Panc1 (cell line): ENCODE results near the gene WRAP53. TPM values are rescaled to one million over a fixed set of nuclear protein-coding genes. Genes with fewer than 3 reads are reported as not detected.

Experiments used
- ATAC-seq: fragments of 200-7000 bp; cut with Tn5 transposase; 2 replicates; pipeline ENCODE4 v1.9.1; 2020; ENCODE audit warnings: mild to moderate bottlenecking, moderate library complexity
- BruUV-seq: library from RNA; stranded (reverse); fragments of 400-500 nt; replicated peaks from 2 replicates; lab custom pipeline; 2021; lab: Mats Ljungman, UMichigan
- CTCF ChIA-PET: fragments of 300-600 bp; sonication (Branson Sonifier 250); formaldehyde crosslinking; loops from one replicate; lab custom pipeline; 2022; ENCODE audit warnings: antibody characterized with exemption; lab: Charles Lee
- POLR2A ChIA-PET: fragments of 300-600 bp; sonication (Branson Sonifier 250); formaldehyde crosslinking; loops from one replicate; lab custom pipeline; 2022; ENCODE audit warnings: antibody characterized with exemption; lab: Charles Lee
- DNase-seq: peaks from one replicate; pipeline ENCODE4 v3.0.0-alpha.2; 2010; ENCODE audit warnings: low read depth, low spot score
- H3K27ac ChIP-seq: 2 replicates; pipeline ENCODE4 v1.5.1; 2011; ENCODE audit warnings: mild to moderate bottlenecking, low read length, inconsistent platforms
- H3K27me3 ChIP-seq: fragments of 200-500 bp; sonication (Bioruptor generic); 2 replicates; pipeline ENCODE4 v1.6.0; 2014; ENCODE audit warnings: low read length, inconsistent platforms; ENCODE audit not compliant: control insufficient read depth, insufficient read depth
- H3K36me3 ChIP-seq: fragments of 200-500 bp; sonication (Bioruptor generic); 2 replicates; pipeline ENCODE4 v1.5.1; 2014; ENCODE audit warnings: inconsistent platforms, mild to moderate bottlenecking, low read length, moderate library complexity; ENCODE audit not compliant: control insufficient read depth, insufficient read depth
- H3K4me1 ChIP-seq: 2 replicates; pipeline ENCODE4 v1.5.1; 2011; ENCODE audit warnings: inconsistent platforms, mild to moderate bottlenecking, low read length, moderate library complexity; ENCODE audit not compliant: control insufficient read depth, insufficient read depth
- H3K4me3 ChIP-seq, 2 experiments: 2 replicates each; pipeline ENCODE4 v1.5.1; 2011 to 2012; ENCODE audit warnings: low read depth in 2 of 2, low read length in 2 of 2, mild to moderate bottlenecking in 2 of 2, inconsistent platforms in 1 of 2, moderate library complexity in 1 of 2
- H3K9me3 ChIP-seq: fragments of 200-500 bp; sonication (Bioruptor generic); 2 replicates; pipeline ENCODE4 v1.5.1; 2014; ENCODE audit warnings: low read depth, mild to moderate bottlenecking, inconsistent platforms, low read length, moderate library complexity; ENCODE audit not compliant: control insufficient read depth, insufficient read depth
- POLR2AphosphoS5 ChIP-seq: IDR thresholded peaks from 2 replicates; pipeline ENCODE4 v1.6.1; 2012; ENCODE audit warnings: mild to moderate bottlenecking, low read depth, low read length, moderate library complexity
- REST ChIP-seq, 2 experiments: IDR thresholded peaks; 2 replicates each; pipeline ENCODE4 v1.6.1; 2011 to 2012; ENCODE audit warnings: low read depth in 2 of 2, control low read depth in 1 of 2, low read length in 1 of 2, mild to moderate bottlenecking in 1 of 2, moderate library complexity in 1 of 2; ENCODE audit not compliant: insufficient read depth in 1 of 2
- SIN3A ChIP-seq: IDR thresholded peaks from 2 replicates; pipeline ENCODE4 v1.6.1; 2012; ENCODE audit warnings: low read depth, mild to moderate bottlenecking, low read length, moderate library complexity, borderline replicate concordance; ENCODE audit not compliant: insufficient read depth
- TCF7L2 ChIP-seq: IDR thresholded peaks from 2 replicates; pipeline ENCODE4 v1.6.1; 2011; ENCODE audit warnings: mild to moderate bottlenecking, low read depth, low read length, inconsistent platforms
- in situ Hi-C: cut with HindIII; loops from 2 replicates; pipeline ENCODE4 v1.10.0; 2016; ENCODE audit warnings: low sequenced_read_pairs, low pct_unique_long_range_greater_than_20kb
- intact Hi-C: fragments of 100-400 bp; cut with micrococcal nuclease; formaldehyde crosslinking; loops from one replicate; pipeline ENCODE4 v1.10.0; 2022; ENCODE audit not compliant: unreplicated experiment
- total RNA-seq: library from RNA; stranded (reverse); gene quantifications from one replicate; pipeline ENCODE4 v1.2.1, GENCODE V29; 2021; ENCODE audit not compliant: unreplicated experiment
- TF ChIP-seq, protein P1 (sequence below): fragments of 450-650 bp; IDR thresholded peaks from 2 replicates; pipeline ENCODE4 v1.5.1; 2017; ENCODE audit warnings: mild to moderate bottlenecking

WRAP53 gene
- total RNA-seq, 1 experiment from 2014 or later = 27.0 TPM

DNA sequence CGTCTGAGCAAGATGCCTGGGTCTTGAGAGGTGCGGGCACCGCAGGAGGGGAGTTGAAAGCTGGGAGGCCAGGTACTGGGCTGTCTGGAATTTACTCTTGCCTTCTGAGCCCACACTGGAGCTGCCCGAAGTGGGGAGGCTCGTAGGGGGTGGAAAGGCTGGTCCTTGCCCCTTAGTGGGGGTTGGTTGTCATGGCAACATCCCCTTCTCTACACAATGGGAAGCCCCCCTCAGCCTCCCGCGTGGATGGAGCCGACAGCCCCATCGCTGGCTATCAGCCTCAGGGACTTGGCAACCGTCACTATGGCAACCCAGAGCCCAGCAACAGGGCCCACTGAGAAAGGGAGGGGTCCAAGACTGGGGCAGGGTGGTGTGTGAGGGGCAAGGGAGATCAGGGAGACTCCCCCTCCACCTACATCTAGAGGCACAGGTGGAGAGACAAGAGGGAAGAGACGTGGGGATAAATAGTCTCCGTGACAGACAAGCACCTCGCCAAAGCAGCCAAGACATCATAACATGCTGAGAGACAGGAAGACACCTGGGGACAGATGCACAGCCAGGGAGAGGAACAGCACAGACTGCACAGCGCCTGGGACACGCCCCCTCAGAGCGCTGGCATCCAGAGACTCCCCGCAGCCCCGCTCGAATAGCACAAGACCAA, 24.0 kb downstream of the WRAP53 start:
- H3K27ac ChIP-seq = no peak overlapping the region
- no peak overlapping the region for H3K4me3 ChIP-seq
- no peak for TF ChIP-seq TCF7L2
- TF ChIP-seq SIN3A = no peak
- no peaks in the 10 kb centered on the region for H3K27me3 ChIP-seq
- H3K36me3 ChIP-seq = no peaks in the 10 kb centered on the region
- CTCF ChIA-PET = interaction anchor here (1.0 kb wide), 1 partner anchor 80 kb away, joined by 4 read pairs; no protein-coding TSS in a partner anchor
- no peak for ATAC-seq
- no TSS peak for BruUV-seq
- POLR2A ChIA-PET = no interaction called here
- DNase-seq = no peak
- in situ Hi-C loops = no loop called here
- H3K4me1 ChIP-seq = peaks cover 5% of the 10 kb centered on the region
- H3K9me3 ChIP-seq = no peaks in the 10 kb centered on the region
- intact Hi-C loops = no loop called here

DNA sequence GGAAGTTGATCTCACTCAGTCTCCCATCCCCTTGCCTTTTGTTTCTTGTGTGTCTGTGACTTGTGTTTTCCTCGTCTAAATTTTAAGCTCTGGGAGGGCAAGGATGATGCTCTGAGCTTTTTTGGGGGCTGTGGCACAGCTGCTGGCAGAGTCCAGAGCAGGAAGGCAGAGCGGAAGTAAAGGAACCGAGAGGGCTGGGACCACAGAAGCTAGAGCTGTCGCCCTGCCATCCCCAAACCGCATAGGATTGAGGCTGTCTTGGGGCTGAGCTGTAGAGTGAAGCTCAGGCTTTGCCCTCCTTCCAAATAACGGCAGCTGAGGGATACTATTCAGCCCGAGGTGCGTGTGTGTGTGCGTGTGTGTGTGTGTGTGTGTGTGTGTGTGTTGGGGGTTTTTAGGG, 25.5 kb downstream of the WRAP53 start:
- H3K9me3 ChIP-seq = no peaks in the 10 kb centered on the region
- H3K4me3 ChIP-seq = no peak overlapping the region
- ChIA-PET POLR2A (interaction anchor here (0.8 to 1.0 kb wide), 2 partner anchors 20 to 27 kb away, joined by 3 read pairs; partner anchors contain the start of gene TP53), CTCF (interaction anchor here (0.6 kb wide), 2 partner anchors 40 to 306 kb away, joined by 5 to 10 read pairs; no protein-coding TSS in a partner anchor)
- ATAC-seq (no peak), DNase-seq (no peak)
- in situ Hi-C loops = no loop called here
- no TSS peak for BruUV-seq
- TF ChIP-seq, protein P1, sequence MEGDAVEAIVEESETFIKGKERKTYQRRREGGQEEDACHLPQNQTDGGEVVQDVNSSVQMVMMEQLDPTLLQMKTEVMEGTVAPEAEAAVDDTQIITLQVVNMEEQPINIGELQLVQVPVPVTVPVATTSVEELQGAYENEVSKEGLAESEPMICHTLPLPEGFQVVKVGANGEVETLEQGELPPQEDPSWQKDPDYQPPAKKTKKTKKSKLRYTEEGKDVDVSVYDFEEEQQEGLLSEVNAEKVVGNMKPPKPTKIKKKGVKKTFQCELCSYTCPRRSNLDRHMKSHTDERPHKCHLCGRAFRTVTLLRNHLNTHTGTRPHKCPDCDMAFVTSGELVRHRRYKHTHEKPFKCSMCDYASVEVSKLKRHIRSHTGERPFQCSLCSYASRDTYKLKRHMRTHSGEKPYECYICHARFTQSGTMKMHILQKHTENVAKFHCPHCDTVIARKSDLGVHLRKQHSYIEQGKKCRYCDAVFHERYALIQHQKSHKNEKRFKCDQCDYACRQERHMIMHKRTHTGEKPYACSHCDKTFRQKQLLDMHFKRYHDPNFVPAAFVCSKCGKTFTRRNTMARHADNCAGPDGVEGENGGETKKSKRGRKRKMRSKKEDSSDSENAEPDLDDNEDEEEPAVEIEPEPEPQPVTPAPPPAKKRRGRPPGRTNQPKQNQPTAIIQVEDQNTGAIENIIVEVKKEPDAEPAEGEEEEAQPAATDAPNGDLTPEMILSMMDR = no peak
- TF ChIP-seq REST (IDR thresholded peaks at IDR 0.05; ENCODE audit: insufficient read depth in 1 of 2, low read depth in 2 of 2, low read length in 1 of 2) = no peak
- TF ChIP-seq SIN3A = no peak
- TF ChIP-seq POLR2AphosphoS5 = no peak
- TF ChIP-seq TCF7L2 = no peak
- no peaks in the 10 kb centered on the region for H3K36me3 ChIP-seq
- H3K4me1 ChIP-seq = peaks cover 5% of the 10 kb centered on the region
- intact Hi-C loops = no loop called here
- no peak overlapping the region for H3K27ac ChIP-seq
- no peaks in the 10 kb centered on the region for H3K27me3 ChIP-seq
